ENCODE results near the gene MX1.

DNA sequence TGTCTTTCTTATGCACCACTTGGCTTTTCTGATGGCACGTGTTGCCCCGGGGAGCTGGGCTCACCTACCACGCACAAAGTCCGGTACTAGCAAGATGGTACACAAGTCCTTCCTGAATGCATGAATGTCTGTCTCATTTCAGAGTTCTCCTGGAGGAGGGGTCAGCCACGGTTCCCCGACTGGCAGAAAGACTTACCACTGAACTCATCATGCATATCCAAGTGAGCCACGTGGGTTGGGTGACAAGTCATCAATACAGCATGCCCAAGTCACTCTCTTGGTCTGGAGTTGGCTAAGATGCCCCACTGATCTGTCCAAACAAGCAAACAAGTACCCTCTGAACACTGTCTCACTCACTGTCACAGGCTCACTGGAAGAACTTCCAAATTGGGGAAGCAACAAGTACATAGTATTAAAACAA is 28.6 kb upstream of the MX1 start:
- no peak for TF ChIP-seq EP300 (IDR thresholded peaks at IDR 0.05)
- no peak for TF ChIP-seq POLR2AphosphoS5 (IDR thresholded peaks at IDR 0.05)

Data from stomach (tissue), 4 donors.